Activated naive CD8-positive, alpha-beta T cell treated with anti-CD3 and anti-CD28 coated beads, Interleukin-2, amount 50 U/mL, for 16 hours (primary cell): ENCODE measurements around the gene SNX14.
A peak's percentile ranks its signal among the peaks of the same experiment; 100 is the strongest.
"Not testable (repeated sequence)": the region's sequence is repeated elsewhere in the genome, so short reads cannot be mapped to it uniquely, and the experiment has no call there.

Source experiments
- DNase-seq: peaks from one replicate; pipeline ENCODE4 v3.0.0-alpha.2; 2020; ENCODE audit warnings: low read depth, low spot score

The SNX14 gene, protein sequence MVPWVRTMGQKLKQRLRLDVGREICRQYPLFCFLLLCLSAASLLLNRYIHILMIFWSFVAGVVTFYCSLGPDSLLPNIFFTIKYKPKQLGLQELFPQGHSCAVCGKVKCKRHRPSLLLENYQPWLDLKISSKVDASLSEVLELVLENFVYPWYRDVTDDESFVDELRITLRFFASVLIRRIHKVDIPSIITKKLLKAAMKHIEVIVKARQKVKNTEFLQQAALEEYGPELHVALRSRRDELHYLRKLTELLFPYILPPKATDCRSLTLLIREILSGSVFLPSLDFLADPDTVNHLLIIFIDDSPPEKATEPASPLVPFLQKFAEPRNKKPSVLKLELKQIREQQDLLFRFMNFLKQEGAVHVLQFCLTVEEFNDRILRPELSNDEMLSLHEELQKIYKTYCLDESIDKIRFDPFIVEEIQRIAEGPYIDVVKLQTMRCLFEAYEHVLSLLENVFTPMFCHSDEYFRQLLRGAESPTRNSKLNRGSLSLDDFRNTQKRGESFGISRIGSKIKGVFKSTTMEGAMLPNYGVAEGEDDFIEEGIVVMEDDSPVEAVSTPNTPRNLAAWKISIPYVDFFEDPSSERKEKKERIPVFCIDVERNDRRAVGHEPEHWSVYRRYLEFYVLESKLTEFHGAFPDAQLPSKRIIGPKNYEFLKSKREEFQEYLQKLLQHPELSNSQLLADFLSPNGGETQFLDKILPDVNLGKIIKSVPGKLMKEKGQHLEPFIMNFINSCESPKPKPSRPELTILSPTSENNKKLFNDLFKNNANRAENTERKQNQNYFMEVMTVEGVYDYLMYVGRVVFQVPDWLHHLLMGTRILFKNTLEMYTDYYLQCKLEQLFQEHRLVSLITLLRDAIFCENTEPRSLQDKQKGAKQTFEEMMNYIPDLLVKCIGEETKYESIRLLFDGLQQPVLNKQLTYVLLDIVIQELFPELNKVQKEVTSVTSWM

GRCh38 chr6:85593438-85594196, at the start of gene SNX14:
SNX14 (minus strand) TSS chr6:85593858; CDS start chr6:85593718, 140 bp downstream.
- peak; percentile 48 for DNase-seq

GRCh38 chr6:85642774-85643536, 49.3 kb upstream of the SNX14 start, which contains the start of gene SYNCRIP:
SYNCRIP (minus strand) TSS chr6:85642886; CDS start chr6:85641439, 1,447 bp downstream.
- DNase-seq, result peak; percentile 98

GRCh38 chr6:85641897-85642773, 48.5 kb upstream of the SNX14 start:
- DNase-seq, result peak; percentile 19

- DNase-seq, result no peak
These were observed 47.9 kb upstream of the SNX14 start for GRCh38 chr6:85641522-85641896.

GRCh38 chr6:85640821-85641220, 47.2 kb upstream of the SNX14 start:
- DNase-seq, result no peak

- no peak for DNase-seq
These were observed 43.9 kb upstream of the SNX14 start for GRCh38 chr6:85637579-85637978.

GRCh38 chr6:85632164-85632942, 38.7 kb upstream of the SNX14 start:
- DNase-seq, result no peak

DNA sequence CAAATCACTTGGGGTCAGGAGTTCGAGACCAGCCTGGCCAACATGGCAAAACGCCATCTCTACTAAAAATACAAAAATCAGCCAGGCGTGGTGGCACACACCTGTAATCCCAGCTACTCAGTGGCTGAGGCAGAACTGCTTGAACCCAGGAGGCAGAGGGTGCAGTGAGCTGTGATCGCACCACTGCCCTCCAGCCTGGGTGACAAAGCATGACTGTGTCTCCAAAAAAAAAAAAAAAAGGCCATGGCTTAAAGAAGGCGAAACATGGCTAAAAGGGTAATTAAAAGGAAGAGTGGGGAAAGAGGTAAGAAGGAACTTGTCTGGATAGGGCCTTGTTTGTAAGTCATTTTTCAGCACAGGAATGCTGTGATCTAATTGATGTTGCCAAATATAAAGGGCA, 37.5 kb upstream of the SNX14 start:
- DNase-seq, result not testable (repeated sequence)

DNA sequence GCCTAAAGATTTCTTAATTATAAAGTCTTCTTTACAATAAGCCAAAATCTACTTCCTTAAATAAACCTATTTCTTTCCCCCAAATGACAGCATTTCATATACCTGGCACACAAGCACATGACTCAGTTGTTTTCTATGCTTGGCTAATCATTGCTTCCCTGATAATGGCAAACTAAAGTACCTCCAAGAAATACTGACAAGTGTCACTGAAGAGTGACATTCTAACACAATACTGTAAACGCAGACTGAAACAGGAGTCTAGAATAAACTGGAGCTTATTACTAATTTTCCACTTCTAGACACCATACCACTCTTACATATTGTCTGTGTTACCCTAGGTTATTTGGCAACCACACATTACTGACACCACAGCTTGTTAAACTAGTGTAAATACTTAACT, 34.7 kb upstream of the SNX14 start:
- no peak for DNase-seq

DNA sequence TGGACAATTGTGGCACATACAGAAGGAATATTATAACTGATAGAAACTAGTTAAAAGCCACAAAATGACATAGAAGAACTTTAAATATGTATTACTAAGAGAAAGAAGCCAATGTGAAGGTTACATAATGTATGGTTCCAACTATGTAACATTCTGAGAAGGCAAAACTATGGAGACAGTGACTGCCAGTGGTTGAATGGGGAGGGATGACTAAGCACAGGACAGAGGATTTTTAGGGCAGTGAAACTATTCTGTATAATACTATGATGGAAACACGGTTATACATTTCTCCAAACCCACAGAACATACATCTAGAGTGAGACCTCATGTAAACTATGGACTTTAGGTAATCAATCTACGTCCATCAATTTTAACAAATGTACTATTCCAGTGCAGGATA, 26.6 kb upstream of the SNX14 start:
- DNase-seq, result no peak

GRCh38 chr6:85614780-85615179, 21.1 kb upstream of the SNX14 start:
- no peak for DNase-seq

GRCh38 chr6:85612690-85613474, 19.2 kb upstream of the SNX14 start:
- no peak for DNase-seq

DNA sequence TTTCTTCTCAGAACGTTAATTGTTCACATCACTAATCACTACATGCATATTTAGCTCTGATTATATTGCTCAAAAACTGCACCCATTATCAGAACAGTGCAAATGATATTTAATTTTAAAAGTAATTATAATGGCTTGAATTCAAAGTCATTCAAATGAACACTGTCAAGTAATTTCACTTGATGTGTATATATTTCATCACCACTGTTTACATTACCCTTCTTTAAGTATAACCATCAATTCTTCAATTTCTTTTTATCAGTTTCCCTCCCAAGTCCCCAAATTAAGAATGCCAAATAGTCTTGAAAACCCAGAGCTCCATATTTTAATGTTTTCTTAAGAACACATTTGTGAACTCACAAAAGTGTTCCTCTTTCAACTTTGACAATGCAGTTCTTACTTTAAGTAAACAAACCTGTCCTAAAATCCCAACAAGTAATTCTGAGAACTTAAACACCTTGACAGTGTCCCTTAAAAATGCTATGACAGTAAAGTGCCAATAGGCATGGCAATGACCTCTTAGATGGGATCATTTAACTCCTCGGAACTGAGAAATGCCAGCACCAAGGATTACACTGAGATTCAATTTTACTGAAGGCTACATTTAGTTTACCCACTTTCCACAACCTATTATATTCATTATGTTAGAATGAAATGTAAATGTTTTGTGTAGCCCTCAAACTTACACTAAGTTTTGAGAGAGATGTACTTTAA, 16.7 kb upstream of the SNX14 start:
- no peak for DNase-seq

DNA sequence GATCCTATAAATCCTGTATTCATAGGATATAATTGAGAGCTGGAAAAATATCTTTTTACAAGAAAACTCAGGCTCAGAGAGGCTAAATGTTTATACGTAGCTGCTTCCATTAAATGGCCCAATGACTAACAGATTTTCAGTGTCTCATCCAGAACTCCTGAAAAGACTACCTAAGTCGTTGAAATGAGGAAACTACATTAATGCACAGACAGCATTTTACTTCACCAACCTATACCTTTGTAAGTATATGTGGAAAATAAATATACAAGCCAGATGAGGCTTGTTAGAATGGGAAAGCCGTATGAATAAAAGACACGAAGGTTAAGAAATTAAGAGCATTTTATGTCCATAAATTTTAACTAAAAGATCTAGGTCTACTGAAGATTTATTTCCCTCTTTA, 8.4 kb upstream of the SNX14 start:
- DNase-seq, result no peak

DNA sequence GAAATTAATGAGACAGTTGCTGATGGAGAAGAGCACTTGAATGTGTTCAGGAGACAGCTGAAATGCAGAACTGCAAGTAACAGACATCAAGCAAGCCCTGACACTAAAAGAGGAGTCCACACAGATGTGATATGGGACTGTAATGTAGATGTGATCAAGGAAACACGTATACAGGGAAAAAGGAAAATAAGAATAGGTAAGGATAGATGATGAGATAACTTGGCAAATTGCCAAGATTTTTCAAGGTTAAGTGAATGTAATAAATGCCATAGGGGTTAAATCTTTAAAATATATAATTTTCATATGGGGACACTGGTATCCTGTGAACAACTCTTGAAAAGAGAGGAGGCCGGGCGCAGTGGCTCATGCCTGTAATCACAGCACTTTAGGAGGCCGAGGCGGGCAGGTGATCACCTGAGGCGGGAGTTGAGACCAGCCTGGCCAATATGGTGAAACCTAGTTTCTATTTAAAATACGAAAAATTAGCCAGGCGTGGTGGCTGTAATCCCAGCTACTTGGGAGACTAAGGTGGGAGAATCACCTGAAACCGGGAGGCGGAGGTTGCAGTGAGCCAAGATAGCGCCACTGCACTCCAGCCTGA, 7.2 kb upstream of the SNX14 start:
- DNase-seq, result no peak

GRCh38 chr6:85594197-85594930, 706 bp upstream of the SNX14 start:
- DNase-seq, result peak; percentile 3

DNA sequence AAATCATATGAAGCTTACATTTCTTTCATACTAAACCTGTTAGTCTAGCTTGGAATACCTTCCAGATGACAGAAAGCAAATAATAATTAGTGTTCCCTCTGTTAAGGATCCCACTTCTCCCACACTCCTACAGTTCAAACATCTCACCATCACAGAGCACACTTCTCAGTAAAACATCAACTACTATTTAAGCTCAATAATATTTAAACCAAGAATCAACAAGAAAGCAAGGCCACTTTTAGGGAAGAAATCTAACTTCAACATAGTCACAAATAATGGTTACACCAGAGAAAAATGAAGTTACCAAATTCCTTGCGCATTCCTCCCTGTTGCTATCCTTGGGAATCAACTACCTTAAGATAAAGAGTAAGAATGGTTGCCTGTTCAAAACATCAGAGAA, 1.6 kb downstream of the SNX14 start:
- DNase-seq, result no peak
